GM19023 (cell line): ENCODE measurements around the gene PRMT6.
"Not testable (repeated sequence)": the region's sequence is repeated elsewhere in the genome, so short reads cannot be mapped to it uniquely, and the experiment has no call there.

Source experiments
- ATAC-seq: cut with Tn5 transposase; IDR thresholded peaks from one replicate; pipeline ENCODE4 v1.9.1; 2021; ENCODE audit warnings: mild to moderate bottlenecking, moderate library complexity; ENCODE audit not compliant: unreplicated experiment

Gene PRMT6

DNA sequence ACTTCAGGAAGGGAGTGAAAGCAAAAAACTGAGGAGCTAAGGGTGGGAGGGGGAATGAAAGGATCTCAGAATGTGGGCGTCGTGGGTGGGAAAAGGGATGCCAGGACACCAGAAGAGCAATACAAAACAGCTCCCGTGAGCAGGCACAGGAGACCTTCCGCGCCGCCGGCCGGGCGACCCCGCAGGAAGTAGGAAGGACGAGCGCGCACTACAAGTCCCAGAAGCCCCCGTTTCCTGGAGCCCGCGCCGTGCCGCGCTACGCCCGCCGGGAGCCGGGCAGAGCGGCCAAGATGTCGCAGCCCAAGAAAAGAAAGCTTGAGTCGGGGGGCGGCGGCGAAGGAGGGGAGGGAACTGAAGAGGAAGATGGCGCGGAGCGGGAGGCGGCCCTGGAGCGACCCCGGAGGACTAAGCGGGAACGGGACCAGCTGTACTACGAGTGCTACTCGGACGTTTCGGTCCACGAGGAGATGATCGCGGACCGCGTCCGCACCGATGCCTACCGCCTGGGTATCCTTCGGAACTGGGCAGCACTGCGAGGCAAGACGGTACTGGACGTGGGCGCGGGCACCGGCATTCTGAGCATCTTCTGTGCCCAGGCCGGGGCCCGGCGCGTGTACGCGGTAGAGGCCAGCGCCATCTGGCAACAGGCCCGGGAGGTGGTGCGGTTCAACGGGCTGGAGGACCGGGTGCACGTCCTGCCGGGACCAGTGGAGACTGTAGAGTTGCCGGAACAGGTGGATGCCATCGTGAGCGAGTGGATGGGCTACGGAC is at the start of gene PRMT6:
Gene PRMT6, plus strand, starts transcription at position 249 of the 771 bp plus-strand sequence. Its CDS starts 42 bp downstream, at position 291.
- peak; percentile 93 for ATAC-seq

DNA sequence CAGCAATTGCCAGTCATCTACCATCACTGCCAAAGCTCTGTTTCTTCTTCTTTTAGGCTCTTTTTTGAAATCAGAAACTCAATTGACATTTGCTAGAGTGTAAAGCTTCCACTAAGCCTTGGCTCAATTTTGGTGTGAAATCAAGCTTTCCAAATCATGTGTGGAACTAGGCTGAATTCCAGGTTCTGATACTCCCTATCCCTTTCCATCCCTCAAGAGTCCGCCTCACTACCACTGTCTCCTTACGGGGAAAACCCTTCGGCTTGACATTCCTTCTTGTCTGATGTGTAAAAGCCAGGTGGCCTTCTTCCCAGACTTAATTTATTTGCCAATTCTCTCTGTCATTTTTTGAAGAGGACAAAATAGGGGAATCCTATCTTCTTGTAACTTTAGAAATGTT is 47.2 kb upstream of the PRMT6 start:
- ATAC-seq, result no peak

DNA sequence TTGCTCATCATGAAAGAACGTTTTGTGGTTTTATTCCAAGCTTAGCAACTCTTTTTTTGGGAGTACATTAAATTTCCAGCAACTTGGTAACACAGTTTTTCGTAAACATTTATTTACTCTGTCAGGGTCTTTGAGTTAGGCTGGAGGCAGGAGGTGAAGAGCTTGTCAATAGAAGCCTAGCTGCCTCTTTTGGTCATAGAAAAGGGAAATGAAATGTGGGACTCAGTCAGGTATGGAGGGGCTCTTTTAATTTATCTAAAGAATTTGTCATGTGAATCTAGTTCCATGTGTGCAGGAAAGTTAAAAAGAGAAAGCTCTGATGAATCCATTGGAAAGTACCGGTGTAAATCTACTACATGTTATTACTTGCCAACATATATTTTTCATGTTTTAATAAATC is 45.9 kb upstream of the PRMT6 start:
- no peak for ATAC-seq

DNA sequence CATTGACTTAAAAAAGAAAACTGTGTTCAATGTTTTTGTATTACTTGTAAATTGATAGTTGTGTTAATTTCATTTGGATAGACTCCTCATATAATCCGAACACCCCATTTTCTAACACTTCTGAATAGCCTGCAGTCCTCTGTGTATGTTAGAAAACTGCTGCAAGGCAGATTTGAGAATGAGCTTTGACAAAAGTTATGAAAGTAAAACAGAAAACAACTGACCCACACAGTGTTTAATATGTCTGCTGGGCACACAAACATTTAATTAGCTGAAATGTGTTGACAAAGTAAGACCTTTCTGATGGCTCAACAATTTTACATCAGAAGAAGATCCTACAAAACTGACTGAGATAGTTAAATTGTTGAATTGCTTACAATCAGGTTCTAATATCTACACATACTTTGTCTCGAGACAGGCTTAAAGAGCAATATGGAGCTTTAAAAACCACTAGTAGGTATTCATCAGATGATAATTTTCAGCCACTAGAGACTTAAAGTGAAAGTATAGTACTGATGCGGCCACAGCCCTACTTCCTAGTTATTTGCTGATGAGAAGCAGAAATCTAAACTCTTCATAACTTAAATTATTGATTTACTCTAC is 40.0 kb upstream of the PRMT6 start:
- no peak for ATAC-seq

DNA sequence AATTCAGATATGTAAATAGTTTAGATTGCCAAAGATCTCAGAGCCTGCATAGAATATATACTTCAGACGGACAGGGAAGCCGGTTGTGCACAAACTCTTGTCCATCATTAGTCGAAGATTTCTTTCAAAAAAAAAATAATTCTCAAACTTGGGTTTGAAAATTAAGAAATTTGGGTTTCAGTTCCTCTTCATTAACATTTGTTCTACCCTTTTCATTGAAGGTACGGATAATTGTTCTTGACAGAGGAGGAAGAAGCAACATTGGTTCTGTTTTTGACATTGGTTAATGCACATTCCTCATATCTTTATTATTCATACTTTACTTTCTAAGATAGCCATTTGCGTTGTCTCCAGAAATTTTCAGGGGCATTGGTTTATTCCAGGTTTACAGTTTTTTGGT is 38.0 kb upstream of the PRMT6 start:
- ATAC-seq, result no peak

DNA sequence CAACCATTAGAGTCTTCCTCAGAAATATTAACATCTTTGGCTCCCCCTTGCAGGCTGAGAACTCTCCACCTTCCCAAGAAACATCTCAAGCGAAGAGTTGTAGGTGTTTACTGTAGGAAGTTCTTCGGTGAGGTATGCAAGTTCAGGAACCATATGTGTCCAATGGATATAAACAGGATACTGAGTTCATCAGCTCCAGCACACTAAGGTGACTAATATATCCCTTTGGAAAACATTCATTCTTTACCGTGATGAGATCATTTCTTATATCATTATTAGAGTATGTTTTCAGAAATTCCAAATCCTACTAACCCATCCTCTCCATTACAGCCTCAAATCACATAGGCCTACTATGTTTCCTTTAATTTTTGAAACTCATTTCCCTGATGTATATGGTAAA is 37.3 kb upstream of the PRMT6 start:
- ATAC-seq, result no peak

DNA sequence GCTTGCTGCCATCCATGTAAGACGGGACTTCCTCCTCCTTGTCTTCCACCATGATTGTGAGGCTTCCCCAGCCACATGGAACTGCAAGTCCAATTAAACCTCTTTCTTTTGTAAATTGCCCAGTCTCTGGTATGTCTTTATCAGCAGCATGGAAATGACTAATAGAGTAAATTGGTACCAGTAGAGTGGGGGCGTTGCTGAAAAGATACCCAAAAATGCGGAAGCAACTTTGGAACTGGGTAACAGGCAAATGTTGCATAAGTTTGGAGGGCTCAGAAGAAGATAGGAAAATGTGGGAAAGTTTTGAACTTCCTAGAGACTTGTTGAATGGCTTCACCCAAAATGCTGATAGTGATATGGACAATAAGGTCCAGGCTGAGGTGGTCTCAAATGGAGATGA is 17.6 kb upstream of the PRMT6 start:
- ATAC-seq, result not testable (repeated sequence)

DNA sequence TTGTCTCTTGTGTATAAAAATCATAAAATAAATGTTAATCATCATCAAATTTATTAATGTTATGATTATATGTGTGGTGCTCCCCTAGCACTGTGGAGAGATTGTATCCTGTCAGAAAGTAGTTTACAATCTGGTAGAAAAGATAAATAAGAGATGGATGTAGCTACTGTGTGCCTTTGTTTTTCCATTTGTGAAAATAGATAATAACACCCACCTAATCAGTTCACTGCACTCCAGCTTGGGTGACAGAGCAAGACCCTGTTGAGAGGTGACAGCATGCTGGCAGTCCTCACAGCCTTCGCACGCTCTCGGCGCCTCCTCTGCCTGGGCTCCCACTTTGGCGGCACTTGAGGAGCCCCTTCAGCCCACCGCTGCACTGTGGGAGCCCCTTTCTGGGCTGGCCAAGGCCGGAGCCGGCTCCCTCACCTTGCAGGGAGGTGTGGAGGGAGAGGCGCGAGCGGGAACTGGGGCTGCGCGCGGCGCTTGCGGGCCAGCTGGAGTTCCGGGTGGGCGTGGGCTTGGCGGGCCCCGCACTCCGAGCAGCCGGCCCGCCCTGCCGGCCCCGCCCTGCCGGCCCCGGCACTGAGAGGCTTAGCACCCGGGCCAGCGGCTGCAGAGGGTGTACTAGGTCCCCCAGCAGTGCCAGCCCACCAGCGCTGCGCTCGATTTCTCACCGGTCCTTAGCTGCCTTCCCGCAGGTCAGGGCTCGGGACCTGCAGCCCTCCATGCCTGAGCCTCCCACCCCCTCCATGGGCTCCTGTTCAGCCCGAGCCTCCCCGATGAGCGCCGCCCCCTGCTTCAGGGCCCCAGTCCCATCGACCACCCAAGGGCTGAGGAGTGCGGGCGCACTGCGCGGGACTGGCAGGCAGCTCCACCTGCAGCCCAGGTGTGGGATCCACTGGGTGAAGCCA is 11.9 kb upstream of the PRMT6 start:
- ATAC-seq, result not testable (repeated sequence)

DNA sequence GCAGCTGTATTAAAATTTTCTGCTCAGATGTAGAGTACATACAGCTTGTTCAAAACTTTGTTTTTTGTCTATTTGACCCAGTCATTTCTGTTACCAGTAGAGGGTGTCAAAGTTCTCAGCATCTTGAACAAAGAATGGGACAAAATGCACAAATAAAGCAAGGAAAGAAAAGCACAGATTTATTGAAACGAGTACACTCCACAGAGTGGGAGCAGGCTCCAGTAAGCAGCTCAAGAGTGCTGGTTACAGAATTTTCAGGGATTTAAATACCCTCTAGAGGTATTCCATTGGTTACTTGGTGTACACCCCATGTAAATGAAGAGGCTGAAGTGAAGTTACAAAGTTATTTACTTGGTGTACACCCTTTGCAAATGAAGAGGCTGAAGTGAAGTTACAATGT is 8.9 kb upstream of the PRMT6 start:
- ATAC-seq, result no peak

DNA sequence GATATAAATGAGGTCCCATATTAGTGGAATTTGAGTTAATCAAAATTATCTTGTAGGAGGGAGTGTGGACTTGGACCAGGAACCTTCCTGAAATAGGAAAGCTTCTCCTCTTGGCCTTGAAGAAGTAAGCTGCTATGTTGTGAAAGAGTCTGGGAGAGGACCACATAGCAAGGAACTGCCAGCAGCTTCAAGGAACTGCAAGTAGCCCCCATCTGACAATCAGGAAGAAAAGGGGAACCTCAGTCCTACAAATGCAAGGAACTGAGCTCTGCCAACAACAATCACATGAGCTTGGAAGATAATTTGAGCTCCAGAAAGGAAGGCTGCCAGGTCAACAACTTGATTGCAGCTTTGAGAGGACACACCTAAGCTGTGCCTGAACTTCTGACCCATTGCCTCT is 8.2 kb upstream of the PRMT6 start:
- ATAC-seq, result no peak

DNA sequence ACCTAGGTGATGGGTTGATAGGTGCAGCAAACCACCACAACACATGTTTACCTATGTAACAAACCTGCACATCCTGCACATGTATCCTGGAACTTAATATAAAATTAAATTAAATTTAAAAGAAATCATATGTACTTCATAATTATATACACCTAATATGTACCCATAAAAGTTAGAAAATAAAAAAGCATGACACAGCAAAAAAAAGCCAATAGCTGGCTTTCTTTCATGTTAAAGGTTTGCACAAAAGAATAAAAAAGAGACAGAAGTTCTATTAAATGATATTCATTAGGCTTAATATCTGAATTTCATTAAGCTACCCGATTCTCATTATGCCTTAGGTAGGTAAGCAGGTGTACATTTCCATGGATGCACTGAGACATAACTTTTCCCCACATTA is 5.2 kb upstream of the PRMT6 start:
- ATAC-seq, result no peak

DNA sequence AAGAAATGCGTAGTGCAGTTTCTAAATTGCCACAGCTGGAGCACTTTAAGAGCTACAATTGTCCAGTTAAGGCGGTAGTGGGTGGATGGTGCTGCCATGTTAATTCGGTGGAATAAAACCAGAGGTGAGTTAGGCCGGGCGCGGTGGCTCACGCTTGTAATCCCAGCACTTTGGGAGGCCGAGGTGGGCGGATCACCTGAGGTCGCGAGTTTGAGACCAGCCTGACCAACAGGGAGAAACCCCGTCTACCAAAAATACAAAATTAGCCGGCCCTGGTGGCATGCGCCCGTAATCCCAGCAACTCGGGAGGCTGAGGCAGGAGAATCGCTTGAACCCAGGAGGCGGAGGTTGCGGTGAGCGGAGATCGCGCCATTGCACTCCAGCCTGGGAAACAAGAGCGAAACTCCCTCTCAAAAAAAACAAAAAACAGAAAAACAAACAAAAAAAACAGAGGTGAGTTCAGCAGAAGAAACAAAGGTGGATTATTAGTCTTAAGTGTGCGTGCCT is 502 bp upstream of the PRMT6 start:
- not testable (repeated sequence) for ATAC-seq

DNA sequence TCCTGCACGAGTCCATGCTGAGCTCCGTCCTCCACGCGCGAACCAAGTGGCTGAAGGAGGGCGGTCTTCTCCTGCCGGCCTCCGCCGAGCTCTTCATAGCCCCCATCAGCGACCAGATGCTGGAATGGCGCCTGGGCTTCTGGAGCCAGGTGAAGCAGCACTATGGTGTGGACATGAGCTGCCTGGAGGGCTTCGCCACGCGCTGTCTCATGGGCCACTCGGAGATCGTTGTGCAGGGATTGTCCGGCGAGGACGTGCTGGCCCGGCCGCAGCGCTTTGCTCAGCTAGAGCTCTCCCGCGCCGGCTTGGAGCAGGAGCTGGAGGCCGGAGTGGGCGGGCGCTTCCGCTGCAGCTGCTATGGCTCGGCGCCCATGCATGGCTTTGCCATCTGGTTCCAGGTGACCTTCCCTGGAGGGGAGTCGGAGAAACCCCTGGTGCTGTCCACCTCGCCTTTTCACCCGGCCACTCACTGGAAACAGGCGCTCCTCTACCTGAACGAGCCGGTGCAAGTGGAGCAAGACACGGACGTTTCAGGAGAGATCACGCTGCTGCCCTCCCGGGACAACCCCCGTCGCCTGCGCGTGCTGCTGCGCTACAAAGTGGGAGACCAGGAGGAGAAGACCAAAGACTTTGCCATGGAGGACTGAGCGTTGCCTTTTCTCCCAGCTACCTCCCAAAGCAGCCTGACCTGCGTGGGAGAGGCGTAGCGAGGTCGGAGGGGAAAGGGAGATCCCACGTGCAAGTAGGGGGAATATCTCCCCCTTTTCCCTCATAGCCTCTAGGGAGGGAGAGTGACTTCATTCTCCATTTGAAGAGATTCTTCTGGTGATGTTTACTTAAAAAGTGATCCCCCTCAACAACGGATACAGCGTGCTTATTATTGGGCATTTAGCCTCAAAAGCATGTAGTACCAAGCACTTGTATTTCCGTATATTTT is 991 bp downstream of the PRMT6 start:
- ATAC-seq, result peak; percentile 62

DNA sequence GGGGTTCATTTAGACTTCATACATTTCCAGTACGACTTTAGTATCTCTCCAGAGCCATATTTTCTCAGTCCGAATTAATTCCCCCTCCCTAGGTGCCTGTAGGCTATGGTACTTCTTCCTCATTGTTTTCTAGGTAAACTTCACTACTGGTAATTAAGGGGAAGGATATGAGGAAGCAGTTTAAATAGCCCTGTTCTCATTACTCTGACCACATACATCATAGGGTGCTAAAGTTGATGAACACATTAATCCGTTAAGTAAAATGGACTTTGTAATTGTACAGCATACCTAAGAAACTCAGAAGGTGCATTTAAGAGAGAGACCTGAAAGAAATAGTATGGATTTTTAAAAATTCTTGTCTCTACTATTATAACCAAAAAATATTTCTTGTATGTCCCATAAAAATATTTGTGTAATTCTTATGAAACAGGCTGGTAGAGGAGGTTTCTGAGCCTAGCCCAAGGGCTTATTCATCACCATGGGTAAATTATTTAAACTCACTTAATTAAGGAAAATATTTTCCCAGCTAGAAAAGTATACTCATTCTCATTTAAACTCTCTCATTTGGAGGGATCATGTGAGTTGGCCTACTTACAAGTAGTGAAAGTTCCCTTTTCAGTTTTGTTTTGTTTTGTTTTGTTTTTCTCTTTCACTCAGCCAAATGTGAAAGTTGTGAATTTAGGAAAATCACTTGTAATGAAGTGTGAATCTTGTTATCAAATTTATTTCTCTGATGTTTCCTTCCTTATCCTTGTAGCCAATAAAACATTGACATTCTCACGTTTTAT is 2.0 kb downstream of the PRMT6 start:
- ATAC-seq, result no peak

DNA sequence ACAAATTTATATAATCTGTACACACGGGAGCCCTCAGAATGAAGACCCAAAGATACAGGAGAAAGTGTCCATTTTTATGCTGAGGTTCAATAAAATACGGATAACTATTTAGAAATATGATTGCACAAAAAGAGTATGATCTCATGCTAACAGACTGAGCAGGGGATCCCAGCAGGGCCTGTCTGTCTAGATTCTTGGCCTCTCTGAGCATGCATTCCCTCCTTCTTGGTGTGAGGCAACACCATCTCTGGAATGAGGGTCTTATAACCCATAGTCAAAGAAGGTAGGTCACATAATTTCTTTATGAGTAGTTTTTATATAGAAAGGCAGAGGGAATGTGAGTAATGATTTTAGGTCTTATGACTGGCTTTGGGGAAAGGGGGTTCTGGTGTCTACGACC is 5.4 kb downstream of the PRMT6 start:
- ATAC-seq, result no peak

DNA sequence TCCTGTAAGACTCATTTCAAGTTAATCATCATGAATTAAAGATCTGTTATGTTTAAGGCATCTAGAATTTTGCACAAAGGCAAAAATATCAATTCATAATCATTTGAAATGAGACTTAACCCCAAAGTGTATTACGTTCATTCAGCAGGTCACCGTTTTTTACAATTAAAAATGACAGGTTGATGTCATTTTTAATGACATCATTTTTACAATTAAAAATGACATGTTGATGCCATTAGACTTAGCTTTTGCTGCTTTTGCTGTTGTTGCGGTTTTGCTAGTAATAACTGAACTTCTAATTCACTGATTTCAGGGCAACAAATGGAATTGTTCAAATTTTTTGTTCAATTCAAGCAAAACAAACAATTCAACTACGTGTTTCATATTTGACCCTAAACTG is 17.0 kb downstream of the PRMT6 start:
- no peak for ATAC-seq

DNA sequence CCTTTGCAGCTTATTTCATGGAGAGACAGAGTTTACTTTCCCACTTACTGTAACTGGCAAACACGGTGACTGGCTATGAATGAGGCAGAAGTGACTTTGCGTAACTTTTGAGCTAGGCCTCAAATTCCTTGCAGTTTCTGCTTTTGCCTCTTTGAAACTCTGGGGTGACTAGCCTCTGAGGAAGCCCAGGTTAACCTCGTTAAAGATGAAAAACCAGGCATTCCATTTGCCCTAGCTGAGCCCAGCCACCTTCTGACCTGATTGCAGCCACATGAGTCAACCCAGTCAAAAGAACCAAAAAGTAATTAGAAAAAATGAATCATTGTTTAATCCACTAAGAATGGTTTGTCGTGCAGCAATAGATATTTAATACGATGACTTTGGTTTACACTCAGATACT is 20.4 kb downstream of the PRMT6 start:
- ATAC-seq, result no peak

DNA sequence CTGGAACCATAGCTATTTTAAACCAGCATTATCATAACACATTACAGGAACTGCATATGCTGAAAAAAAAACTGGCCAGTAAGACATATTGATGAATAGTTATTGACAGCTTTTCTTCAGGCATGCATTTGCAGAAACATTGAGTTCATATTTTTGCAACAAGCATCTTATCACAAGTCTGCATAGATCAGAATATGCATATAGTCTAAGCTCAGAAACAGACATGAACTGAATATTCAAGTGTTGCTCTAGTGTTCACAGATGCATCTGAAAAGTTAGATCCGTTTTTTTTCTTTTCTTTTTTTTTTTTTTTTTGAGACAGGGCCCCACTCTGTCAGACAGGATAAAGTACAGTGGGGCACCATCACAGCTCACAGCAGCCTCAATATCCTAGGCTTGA is 22.8 kb downstream of the PRMT6 start:
- ATAC-seq, result no peak

DNA sequence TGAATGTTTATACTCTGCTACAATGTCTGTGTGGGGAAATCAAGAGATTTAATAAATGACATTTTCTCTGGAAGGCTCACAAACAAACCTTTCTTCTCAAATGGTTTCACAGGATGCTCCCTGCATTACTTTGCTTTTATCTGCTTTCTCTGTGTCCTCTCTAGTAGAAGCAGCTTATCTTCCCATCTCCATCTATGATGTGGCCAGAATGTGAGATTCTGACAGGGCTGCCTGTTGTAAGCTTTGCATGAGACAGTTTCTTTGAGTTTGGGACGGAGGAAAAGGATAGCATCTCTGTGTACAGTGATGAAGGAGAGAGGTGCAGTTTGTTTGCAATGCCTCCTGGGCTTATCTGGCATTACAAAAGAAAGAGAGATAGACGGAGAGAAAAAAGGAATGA is 24.6 kb downstream of the PRMT6 start:
- ATAC-seq, result no peak

DNA sequence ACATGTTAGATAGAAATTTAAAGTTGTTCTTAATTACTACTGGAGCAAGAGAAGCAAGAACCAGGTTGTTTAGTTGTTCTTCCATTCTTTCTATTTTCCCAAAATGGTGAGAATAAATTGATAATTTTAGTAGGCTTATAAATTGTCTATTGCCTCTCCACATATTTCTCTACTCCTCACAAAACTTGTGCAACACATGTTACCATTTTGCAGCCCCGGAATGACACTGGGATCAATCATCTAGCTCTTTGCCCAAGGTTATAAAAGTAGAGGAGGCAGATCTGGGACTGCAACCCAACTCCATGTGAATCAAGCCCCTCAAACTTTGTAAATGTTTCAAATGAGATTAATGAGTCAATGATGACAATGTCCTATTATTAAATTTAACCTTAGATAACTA is 34.9 kb downstream of the PRMT6 start:
- no peak for ATAC-seq
